HG03571 (cell line): Measurements from ENCODE around the gene ZCCHC14.
"Not testable (repeated sequence)": the region's sequence is repeated elsewhere in the genome, so short reads cannot be mapped to it uniquely, and the experiment has no call there.

Experiments used
- ATAC-seq: cut with Tn5 transposase; IDR thresholded peaks from one replicate; pipeline ENCODE4 v1.9.1; 2021; ENCODE audit not compliant: unreplicated experiment

The ZCCHC14 gene

DNA sequence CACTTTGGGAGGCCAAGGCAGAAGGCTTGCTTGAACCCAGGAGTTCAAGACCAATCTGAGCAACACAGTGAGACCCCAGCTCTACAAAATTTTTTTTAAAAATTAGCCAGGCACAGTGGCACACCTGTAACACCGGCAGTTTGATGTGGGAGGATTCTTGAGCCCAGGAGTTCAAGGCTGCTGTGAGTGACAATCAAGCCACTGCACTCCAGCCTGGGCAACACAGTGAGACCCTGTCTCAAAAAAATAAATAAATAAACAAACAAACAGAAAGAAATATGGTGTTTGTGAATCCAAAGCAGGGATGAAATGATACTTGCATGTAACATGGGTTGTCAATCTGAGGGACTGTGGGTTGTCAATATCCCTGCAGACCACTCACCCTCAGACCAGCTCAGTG is 125.9 kb downstream of the ZCCHC14 start:
- ATAC-seq, result no peak

- no peak for ATAC-seq
Observed at GRCh38 chr16:87366288-87366687, 126.5 kb downstream of the ZCCHC14 start.

DNA sequence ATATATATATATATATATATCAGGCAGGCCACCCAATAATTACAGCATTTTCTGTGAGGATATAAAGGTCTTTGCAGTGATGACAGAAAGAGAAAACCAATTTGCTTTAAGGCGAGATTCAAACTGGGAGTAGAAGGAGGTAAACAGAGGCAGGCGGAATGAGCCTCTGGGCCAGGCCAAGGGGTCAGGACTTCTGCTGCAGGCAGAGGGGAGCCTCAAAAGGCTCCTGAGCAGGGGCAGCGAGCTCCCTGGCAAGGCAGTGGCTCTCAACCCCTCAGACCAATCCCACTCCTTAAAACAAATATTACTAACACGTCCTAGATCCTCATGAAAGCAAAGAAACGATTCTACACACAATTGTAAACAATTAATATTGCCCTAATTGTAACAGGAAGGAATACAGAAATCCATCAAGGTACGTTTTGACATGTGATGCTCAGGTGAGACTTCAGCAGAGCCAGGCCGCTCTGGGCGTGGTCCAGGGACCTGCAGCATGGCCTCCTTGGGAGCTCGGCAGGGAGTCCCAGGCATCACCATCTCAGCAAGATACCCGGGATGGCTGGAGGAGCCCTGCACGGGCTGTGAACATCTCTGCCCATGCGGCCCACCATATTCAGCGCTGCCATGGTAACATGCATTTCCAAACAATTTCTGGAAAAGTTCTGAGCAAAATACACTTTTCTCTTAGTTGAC is 127.7 kb downstream of the ZCCHC14 start:
- no peak for ATAC-seq

DNA sequence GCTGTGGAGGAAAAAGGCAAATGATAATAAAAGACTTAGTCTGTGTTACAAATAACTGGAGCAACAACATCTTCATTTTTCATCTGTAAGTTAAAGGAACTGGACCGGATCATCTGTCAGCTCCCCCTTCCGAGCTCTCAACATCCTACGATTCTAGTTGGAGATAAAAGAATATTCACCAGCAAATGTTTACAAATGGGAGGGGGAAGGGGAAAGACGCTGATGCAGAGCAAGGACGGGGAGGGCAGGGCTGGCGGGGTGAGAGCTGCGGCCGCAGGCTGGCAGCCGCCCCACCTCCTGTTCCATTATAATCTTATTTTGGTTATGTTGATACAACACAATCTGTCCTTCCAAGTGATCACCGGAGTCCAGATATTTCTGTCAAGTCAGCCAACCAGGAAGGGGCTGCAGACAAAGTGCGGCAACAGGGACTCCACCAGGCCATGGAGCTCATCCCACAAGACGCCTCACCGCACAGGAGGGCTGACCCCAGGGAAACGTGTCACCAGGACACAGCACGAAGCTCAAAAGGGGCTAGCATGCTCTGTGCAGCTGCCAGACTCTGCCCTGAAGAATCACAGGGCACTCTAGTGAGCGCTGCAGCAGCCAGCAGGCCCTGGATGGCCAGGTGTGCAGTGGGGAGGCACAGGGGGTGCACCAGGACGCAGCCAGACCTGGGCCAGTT is 128.9 kb downstream of the ZCCHC14 start:
- ATAC-seq, result no peak

- ATAC-seq, result not testable (repeated sequence)
Observed at GRCh38 chr16:87362828-87363559, 129.8 kb downstream of the ZCCHC14 start.

GRCh38 chr16:87361916-87362619 is 130.8 kb downstream of the ZCCHC14 start:
- no peak for ATAC-seq

DNA sequence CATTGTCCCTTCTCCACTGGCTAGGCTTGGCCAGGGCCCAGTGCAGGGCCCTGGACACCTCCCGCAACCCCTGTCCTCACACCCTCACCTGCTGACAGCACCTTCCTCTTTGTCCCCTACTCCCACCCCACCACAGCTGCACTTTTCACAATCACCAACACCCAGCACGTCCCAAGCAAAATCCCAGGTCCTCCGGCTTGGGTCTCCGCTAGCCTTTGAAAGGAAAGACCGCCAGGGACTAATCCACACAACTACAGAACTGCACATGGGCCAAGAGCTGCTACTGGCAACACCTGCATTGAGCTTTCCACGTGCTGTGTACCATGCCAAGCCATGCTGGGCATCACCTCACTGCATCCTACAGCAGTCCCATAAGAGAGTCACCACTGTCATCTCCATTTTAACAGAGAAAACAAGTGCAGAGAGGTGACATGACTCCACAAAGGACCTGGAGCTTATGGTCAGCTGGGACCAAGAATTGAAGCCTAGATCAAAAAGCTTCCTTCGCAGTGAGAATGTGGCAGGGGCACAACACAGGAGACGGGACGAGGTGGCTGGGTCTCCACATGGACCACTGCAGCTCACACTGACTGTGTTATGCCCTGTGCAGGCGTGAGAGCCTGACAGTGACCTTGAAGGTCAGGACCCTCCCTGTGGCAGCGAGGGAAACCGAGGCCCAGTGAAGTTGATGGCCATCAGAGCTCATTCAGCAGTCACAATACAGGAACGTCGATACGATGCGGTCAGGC is 131.8 kb downstream of the ZCCHC14 start:
- no peak for ATAC-seq

DNA sequence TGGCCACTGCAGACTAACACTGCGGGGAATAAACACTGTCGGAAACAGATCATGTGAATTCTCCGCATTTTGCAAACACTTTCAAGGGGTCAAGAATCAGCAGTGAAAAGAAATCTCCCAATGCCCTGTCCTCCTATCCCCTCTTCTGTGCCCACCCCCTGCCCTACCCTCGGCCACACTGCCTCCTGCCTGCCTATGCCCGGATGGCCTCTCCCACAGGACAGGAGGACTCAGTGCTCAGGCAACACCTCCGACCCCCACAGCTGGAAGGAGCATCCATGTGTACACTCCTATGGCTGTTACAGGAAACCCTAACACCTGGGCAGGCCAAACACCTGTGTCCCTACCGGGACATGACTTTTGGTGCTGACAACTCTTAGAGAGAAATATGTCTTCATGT is 133.7 kb downstream of the ZCCHC14 start:
- no peak for ATAC-seq

DNA sequence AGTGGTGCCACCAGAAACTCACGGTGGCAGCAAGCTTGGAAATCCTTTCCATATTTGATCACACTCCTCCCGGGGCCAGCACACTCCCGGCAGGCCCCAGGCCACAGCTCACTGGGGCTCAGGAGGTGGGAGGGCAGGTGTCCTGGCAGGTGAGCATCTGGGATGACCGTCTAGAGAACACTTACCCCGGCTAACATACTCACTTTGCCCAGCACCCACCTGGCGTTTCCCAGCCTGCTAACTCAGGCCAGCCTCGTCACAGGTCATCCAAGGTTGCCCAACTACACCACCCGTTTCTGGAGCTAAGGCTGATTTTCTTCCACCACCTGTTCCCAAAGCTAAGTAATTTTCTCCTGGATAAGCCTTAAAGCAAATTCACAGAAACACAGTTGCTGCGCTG is 134.1 kb downstream of the ZCCHC14 start:
- ATAC-seq, result no peak

DNA sequence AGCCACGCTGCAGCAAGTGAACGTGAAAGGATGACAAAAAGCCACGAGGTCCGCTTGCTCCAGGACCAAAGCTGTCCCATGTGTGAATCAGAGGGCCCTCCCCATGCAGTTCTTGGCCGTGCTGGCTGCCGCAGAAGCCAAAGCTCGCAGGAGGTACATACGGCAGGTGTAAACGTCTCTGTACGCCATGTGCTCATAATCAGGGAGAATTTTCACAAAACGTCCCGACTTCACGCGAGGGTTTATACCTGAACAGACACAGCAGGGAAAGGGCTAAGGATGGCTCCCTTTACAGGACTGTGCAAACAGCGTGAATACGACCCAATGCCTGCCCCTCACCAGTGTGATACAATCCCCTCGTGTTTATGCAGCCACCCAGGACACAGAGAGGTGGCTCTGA is 134.6 kb downstream of the ZCCHC14 start:
- no peak for ATAC-seq

DNA sequence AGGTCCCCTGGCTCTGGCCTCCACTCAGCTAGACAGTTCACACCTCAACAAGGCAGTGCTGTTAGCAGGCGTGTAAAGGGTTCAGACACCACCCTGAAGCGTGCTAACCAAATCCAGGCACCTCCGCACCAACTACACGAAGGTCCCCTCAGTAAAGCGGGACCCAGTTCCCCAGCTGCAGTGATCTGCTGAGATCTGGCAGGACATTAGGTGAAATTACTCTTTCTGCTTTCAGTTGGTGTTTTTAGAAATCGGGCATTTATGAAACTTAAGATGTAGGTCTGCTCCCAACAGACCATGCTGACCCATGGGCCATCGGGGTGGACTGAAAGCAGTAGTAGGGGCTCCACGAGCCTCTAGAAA is 136.4 kb downstream of the ZCCHC14 start:
- ATAC-seq, result no peak
